Central memory CD4-positive, alpha-beta T cell (primary cell): ENCODE data around the gene SLC6A6.
"Not testable (repeated sequence)": the region's sequence is repeated elsewhere in the genome, so short reads cannot be mapped to it uniquely, and the experiment has no call there.

Experiments
- DNase-seq: peaks from one replicate; pipeline ENCODE4 v3.0.0; 2022

The SLC6A6 gene

DNA sequence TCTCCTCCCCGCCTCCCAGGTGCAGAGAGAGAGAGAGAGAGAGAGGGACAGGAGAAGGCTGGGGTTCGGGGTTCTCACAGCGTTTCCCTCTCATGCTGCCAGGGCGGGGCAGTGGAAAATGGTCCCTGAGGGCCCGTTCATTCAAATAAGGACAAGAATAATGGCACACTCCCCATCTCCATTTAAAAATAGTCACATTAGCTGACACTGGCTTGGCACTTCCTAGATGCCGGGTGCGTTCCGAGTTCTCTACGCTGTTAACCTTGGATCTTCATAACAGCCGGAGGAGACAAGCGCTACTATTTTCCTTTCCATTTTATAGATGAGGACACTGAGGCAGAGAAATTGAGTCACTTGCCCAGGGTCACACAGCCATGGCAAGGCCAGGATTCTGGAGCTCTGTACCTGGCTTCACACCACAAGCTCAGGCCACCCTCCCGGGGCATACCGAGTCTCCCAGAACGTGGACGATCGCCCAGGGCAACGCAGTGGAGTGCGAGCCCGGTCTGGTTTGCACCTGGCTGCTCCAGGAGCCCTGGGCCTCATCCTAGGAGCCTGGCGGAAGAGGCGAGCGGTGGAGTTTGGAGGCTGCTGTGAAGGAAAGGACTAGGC, 608 bp upstream of the SLC6A6 start:
- no peak for DNase-seq

DNA sequence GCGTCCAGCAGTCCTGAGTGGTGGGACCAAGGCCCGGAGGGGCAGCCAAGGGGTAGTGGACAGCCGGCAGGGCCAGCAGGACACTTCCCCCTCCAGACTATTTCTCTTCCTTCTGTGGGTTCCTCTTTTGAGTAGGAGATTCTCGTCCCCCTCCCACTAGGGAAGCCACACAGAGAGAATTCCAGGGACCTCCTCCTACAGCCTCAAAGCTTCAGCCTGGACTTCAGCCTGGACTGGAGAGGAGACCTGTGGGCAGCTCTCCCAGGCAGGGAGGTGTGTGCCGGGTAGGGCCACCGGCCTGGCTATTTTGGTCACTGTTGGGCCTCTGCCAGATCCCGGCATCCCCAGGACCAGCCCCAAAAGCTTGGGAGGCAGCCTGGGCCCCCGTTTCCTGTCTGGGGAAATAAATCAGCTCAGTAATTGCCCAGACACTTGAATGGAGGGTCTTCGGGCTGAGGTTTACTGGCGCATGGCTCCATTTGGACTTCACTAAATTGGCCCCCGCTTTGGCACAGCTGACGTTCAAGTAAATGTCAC, 1.3 kb downstream of the SLC6A6 start:
- DNase-seq = no peak

DNA sequence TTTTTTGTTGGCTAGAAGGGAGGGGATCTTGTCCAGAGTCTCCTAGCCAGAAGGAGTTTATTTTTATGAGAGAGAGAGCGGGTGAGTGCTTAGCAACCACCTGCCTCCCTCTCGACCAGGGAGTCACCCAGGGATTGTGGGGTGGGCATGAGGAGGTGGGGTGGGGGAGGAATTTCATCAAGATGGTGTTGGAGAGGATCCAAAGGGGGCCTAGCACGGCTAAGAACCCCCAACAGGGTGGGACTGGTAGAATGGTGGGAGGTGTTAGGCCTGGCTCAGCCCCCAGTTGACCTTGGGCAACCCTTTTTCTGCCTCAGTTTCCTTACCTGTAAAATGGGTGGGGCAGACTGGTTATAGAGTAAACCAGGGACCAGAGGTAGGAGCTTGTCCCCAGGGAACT, 1.8 kb downstream of the SLC6A6 start:
- DNase-seq = no peak

DNA sequence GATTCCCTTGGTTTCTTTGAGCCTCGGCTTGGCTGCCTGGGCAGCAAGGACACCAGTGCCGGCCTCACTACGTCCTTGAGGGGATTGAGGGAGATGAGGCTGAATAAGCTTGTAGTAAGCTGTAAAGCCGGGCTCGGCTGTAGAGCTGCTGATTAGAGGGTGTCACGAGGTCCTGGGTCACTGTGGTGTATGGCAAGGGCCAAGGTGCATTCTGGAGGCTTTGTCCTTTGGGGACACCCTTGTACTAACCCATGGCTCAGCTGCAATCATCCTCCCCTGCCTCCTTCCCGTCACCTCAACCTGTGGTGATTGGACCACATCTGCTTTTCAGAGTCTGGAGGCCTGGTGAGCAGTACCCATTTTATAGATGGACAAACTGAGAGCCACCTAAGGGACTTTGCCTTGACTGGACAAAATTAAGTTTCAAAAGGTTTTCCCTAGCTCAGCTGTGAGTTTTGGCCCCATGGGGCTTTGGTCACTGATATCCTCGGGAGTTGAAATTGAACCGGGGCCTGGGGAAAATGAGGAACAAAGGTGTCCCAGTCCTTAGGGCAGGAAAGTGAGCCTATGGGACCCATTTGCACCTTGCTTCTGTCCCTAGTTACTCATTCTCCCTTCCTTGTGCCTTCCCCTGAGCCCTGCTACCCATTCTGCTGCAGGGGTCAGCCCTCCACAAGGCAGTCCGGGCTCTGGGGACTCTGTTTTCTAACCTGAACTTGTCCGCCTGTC, 2.4 kb downstream of the SLC6A6 start:
- DNase-seq = no peak

DNA sequence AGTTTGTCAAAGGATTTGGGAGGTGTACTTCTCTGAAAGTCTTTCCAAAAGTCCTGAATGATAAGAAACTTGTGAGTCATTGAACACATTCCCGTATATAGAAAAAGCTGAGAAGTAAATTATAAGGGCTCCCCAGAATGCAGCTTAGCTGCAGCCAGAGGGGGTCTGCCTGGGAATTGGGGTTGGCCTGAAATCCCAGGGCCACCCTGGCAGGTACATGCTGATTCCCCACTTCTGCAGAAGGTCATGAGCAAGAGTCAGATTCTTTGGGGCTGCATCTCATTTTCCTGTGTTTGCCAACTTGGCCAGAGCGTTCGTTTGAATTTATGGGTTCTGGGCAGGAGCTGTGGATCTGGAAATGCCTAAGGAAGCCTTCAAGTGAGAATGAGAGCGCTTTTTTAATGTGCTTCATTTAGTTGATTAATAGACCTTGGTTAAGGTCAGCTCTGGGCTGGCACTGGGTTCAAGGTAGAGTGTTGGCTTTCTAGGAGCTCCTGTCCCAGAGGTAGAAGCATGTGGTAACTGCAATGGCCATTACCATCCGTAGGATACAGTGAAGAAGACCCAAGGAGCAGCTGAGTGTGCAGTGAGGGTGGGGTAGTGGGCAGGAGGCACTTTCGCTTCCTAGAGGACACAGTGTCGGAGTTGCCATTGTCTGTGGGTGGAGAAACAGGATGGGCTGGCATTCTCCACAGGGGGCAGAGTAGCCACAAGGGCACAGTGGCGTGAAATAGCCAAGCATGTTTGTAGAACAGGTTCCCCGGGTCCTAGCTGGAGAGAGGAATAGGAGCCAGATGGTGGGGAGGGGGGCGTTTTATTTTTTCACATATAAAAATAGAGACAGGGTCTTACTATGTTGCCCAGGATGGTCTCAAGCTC, 3.2 kb downstream of the SLC6A6 start:
- DNase-seq = no peak

DNA sequence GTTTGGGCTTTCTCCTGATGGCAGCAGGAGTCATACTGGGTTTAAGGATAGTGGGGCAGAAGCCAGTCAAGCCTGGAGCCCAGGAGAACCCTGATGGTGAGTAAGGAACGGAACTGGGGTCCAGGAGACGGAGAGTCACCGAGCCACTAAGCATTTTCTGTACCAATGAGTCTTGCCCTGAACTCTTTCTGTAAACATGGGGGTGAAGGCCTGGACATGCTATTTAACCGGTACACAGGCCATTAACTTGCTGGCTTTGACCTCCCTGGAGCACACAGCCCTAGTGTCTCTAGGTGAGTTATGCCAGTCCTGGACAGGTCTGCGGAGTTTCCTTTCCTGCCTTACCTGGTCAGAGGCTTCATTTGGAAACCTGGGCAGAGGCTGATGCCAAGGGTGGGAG, 3.9 kb downstream of the SLC6A6 start:
- no peak for DNase-seq

DNA sequence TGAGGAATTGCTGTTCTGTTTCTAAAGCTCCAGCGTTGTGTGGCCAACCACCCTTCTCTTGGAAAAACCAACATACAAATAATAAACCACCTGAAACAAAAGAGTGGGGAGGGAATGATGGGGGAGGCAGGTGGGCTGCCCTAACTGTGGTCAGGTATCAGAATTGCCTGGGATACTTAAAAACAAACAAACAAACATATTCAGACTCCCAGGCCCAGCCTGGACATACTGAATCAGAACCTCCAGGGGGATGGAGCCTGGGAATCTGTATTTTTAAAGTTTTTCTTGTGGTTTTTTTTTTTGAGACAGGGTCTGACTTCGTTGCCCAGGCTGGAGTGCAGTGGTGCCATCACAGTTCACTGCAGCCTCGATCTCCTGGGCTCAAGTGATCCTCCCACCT, 4.4 kb downstream of the SLC6A6 start:
- no peak for DNase-seq

DNA sequence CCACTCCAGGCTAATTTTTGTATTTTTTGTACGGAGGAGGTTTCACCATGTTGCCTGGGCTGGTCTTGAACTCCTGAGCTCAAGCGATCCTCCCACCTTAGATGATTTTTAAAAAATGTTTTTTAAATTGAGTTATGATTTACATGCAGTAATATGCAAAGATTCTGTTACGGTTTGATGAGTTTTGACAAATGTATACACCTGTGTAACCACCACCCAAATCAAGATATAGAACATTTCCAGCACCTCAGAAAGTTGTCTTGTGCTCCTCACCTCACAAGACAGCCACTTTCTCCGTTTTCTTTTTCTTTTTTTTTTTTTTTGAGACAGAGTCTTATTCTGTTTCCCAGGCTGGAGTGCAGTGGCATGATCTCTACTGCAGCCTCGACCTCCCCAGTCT, 4.8 kb downstream of the SLC6A6 start:
- DNase-seq = no peak

DNA sequence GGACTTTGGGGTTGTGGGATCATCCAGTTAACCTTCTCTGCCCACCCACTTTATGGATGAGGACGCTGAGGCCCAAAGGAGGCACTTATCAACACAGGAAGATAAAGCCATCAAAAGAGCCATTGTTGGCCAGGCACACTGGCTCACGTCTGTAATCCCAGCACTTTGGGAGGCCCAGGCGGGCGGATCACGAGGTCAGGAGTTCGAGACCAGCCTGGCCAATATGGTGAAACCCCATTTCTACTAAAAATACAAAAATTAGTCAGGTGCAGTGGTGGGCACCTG, 7.3 kb downstream of the SLC6A6 start:
- DNase-seq = not testable (repeated sequence)

DNA sequence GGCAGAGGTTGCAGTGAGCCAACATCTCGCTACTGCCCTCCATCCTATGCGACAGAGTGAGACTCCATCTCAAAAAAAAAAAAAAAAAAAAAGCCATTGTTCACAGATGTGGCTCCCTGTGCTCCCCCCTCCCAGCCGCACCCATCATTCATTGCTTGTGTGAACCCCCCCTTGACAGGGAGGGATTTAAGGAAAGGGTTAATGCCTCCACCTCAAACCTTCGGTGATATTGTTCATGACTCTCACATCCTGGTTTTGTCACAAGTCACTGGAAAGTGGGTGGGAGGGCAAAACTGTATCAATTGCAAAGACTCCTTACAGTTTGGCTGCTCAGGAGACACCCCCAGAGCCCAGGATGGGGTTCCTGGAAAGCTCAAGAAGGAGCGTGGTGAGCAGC, 7.7 kb downstream of the SLC6A6 start:
- no peak for DNase-seq

DNA sequence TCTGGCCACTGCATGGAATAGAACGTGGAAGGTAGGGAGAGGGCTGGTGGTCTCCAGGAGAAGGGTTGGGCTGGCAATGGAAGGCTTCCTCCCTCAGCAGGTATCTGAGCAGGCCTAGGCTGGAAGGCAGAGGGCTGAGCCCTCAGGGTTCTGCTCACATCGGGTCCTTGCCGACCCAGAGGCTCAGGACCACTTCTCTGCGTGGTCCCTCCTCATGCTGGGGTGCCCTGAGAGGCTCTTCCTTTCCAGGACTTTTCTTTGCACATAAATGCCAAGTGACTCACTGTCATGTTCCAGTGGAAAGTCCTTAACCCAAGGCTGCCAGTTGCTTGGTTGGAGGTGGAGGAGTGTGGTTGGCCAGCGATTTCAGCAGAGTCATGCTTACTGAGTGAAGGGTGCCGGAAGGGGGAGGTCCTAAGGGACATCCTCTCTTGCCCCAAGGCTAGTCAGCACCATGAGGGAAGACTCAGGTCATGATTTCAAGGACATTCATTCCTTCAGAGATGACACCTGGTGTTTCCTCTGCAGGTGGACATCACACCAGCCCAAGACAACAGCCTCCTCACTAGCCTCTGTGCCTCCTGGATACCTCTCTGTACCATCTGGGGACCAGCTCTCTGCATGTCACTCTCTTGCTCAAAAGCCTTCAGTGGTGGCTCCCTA, 8.2 kb downstream of the SLC6A6 start:
- no peak for DNase-seq

DNA sequence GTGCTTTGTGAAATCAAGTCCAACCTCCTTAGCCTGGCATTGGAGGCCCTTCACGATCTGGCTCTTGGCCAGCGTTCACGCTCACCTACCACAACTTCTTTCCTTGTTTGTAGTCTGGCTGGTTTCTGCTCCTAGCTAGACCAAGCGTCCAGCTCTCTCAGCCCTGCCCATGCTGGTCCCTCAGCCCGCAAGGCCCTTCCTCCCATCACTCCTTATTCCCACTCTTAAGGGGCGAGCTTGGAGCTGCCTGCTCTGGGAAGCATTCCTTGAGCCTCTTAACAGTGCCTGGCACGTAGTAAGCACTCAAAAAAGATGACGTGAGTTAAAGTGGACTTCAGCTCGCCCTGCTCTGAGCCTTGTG, 8.7 kb downstream of the SLC6A6 start:
- DNase-seq = no peak

DNA sequence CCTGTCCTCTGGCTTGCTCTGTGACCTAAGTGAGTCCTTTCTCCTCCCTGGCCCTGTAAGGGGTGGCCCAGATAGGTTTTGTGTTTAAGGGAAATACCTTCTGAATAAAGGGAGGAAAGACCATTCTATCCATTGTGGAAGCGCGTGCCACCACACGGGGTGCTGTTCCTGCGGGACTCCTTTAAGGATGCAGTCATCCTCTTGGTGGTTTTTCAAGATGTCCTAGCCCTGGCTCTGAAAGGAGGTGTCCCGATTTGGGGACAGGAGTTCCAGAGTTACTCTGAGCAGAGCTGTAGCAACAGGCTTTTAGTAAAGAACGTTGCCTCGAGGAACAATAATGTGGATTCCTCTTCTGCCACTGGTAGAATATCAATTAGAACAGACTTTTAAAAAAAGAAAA, 9.6 kb downstream of the SLC6A6 start:
- no peak for DNase-seq

DNA sequence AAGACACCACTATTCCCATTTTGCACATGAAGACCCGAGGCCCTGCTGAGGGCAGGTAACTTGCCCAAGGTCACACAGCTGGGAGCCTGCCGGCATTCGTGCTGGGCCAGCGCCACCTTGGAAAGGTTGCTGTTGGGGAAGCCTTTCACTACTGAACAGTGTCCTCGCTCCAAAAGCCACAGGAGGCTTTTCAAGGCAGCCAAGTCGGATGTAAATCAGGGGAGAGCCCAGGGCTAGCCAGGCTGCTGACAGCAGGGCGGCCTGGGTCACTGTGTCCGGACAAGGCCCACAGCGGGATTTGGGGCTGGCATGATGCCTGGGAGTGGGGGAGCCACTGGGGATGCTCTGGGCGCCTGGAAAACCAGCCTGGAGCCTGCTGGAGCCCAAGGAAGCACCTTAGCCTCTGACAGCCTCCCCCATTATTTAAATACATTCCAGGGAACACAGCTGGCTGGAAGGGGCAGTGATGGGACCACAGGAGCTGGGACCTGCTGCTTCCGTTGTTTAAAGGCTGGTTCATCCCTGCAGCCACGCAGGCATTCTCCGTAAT, 10.5 kb downstream of the SLC6A6 start:
- no peak for DNase-seq

DNA sequence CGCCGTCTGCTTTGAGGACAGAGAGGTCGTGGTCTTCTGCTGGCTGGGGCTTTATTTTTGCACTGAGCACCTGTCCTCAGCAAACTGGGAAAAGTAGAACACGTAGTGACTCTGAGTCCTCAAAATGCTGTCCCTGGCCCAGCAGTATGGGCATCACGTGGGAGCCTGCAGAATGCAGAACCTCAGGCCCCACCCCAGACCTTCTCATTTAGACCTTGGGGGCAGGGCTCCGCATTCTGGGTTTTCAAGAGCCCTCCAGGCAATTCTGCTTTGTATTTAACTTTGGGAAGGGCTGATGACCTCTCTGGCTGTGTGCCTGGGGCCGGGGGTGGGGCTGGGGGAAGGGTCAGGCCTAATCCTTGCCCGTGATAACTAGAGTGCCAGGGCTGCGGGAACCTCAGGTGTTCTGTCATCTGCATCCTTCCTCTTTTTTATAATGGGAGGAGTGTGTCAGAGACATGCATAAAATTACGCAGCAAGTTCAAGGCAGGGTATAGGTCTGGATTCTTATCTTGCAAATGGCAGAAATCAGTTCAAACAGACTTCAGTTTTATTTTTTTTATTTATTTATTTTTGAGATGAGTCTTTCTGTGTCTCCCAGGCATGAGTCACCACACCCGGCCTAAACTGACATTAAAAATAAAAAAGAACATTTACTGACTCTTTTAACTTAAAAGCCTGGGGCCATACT, 11.1 kb downstream of the SLC6A6 start:
- no peak for DNase-seq

DNA sequence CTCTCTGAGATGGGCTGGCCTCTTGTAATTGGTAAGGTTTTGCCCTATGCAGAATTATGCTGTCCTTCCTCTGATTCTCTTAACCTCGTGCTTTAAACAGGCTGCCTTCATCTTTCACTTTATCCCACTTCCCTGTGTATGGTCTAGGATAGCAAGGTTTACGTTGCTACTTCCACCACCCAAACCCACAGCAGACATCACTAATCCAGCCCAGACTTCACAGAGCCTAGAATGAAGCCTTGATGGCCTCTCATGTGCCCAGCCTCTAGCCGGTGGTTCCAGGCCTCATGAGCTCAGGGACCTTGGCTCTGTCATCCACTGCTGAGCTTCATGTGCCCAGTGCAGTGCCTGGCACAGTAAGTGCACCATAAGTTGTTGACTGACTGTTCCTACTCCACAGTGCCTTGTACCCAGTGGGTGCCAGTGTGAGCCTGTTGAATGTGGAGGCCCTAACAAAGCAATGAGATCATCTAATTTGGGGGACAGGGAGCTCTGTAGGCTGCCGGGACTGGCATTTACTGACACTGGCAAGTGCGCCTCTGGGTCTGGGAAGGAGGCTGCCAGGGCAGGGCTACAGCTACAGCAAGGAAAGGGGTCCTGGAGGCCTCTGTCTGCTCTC, 12.5 kb downstream of the SLC6A6 start:
- no peak for DNase-seq

DNA sequence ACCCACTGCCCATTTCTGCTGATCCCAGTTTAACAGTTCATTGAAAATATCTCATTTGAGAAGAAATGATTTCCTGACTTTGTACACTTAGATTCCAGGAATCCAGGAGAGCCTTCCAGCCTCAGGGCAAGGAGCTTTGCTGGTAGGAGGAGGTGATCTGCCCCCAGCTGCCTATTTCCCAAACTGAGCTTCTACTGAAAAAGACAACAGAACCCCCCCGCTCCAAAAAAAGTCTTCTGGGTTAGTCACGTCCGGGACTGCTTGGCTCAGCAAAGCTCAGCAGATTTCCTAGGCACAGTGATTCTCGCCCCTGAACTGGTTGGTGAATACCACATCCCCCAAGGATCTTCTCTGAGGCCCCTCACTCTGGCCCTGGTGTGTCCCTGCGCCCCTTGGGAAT, 13.1 kb downstream of the SLC6A6 start:
- no peak for DNase-seq

DNA sequence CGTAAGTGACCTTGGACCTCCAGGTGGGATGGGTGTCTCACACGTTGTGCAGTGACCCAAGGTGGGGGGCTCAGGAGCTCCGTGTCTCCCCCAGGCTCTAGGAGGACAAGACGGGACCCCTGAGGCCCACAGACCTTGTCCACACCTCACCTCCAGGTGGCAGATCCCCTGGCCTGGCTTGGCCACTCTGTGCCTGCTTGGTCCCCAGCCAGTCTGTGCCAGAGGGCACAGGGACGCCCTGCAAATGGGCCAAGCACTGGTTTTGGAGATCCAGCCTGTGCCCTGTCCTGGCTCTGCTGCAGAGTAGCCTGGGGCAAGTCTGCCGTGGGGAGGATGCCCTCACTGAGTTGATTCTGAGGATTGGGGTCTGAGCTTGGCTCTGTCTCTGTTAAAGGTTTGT, 14.0 kb downstream of the SLC6A6 start:
- no peak for DNase-seq

DNA sequence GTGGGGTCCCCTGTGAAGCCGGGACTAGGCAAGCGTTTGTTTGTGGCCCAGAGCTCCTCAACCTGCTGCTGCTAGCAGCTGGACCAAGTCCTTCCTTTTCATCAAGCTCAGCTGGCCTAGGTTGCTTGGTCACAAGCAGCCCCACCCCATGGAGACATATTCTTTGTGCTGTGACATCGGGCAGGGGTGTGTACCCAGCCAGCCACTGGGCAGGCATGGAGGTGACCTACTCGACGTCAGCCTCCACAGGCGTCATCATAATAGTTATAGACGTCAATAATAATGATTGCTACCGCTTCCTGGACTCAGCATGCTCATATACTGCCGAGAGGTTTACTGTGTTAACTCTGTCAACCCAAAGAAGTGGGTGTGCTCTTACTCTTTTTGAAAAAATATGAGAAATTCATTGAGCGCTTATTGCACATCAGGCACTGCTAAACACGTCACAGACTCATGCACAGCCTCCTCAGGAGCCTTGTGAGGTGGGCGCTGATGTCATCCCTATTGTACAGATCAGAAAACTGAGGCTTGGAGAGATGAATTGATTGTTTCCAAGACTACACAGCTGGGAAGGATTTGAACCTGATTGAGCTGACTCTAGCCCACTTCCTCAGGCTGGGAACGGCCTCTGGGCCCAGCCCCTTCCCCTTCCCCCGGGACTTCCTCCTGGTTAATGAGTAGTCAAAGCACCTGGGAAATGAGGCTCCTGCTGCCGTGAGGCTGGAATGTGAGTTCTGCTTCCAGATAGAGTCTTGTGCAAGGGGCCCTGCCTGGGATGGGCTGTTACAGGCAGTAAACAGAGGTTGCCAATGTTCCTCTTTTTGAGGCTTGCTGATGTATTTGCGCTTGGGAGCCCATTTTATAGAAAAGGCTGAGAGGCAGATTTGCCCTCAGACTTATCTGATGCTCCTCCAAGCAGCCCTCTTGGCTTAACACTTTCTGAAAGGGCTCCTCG, 16.2 kb downstream of the SLC6A6 start:
- no peak for DNase-seq

DNA sequence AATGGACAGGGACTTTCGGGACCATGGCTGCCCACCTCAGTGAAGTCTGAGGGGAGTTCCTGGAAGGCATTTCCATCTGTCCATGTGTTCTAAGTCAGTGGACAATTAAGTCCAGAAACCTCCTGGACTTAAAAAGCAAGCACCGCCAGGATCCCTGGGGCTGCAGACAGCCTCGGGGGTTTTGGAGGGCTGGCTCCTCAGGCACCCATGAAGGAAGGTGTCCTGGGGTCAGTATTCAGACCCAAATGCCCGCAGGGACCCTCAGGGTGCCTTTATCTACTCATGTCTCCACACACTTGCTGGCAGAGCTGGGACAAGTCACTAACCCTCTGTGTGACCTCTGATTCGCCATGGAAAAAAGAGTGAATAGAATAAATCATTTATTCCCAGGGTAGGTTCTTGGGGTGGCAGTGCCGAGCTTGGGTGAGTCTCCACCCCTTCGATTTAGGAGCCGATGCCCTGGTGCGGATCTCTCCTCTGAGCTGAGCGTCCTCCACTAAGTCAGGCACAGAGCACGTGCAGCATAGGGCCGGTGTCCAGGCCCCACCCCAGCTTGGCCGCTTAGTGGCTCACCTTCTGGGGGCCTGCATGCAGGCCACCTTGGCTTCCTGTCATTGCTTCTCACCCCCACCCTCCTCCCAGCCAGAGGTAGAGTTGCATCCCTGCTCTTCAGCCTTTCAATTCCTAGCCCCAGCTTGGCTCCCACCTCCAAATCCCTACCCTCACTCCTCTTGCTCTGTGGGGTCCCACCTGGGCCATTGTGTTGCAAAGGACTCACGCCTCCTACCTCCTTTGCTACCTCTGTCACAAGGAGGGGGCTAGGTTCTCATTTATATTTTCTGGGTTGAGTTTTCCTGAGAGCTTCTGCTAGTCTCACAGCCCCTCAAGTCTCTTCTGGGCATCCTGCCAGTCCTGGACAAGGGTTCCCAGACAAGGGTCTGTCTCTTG, 19.9 kb downstream of the SLC6A6 start:
- no peak for DNase-seq
